Tibial artery (tissue), 4 donors: ENCODE results near the gene MED9.
A peak's percentile ranks its signal among the peaks of the same experiment; 100 is the strongest.

ENCODE experiments used
- DNase-seq, 2 donors: peaks; one replicate each; pipeline ENCODE4 v3.0.0-alpha.2; 2019
- H3K27ac ChIP-seq, 2 donors: fragments of 200-600 bp; sonication (generic) in 1 of 2; 1 replicate in 1 of 2; 2 replicates in 1 of 2; pipeline ENCODE4 v1.5.1; 2018 to 2019; ENCODE audit warnings: mild to moderate bottlenecking in 1 of 2
- H3K27me3 ChIP-seq, 2 donors: fragments of 200-600 bp; sonication (generic) in 1 of 2; one replicate each; pipeline versions ENCODE4 v1.5.1 to v1.6.0; 2016 to 2019
- H3K36me3 ChIP-seq, 3 donors: fragments of 200-600 bp; sonication (generic) in 2 of 3; one replicate each; pipeline ENCODE4 v1.5.1; 2016 to 2019; ENCODE audit warnings: mild to moderate bottlenecking in 2 of 3
- H3K4me1 ChIP-seq, 4 donors: fragments of 200-600 bp; sonication (generic) in 2 of 4; 1 replicate in 3 of 4; 2 replicates in 1 of 4; pipeline ENCODE4 v1.5.1; 2016 to 2019
- H3K4me3 ChIP-seq, 2 donors: fragments of 200-600 bp; sonication (generic) in 1 of 2; 1 replicate in 1 of 2; 2 replicates in 1 of 2; pipeline ENCODE4 v1.5.1; 2018 to 2019; ENCODE audit warnings: mild to moderate bottlenecking in 2 of 2
- H3K9me3 ChIP-seq, 3 donors: fragments of 200-600 bp; sonication (generic) in 1 of 3; one replicate each; pipeline ENCODE4 v1.5.1; 2016 to 2019
- intact Hi-C: fragments of 100-400 bp; cut with DNase I; formaldehyde crosslinking; loops from one replicate; pipeline ENCODE4 v1.15.0; 2023; ENCODE audit warnings: low total_unique reads
- TF ChIP-seq, protein P1 (sequence below), 2 experiments: fragments of 200-600 bp in 1 of 2; fragments of 450-650 bp in 1 of 2; IDR thresholded peaks; one replicate each; pipeline ENCODE4 v1.5.1; 2017 to 2019; ENCODE audit warnings: antibody characterized with exemption in 2 of 2, mild to moderate bottlenecking in 1 of 2, moderate library complexity in 1 of 2

Gene MED9

GRCh38 chr17:17538417-17539391 lies 61.9 kb downstream of the MED9 start:
- Histone ChIP-seq H3K9me3 (no peaks in the 10 kb centered on the region), H3K27me3 (no peaks in the 10 kb centered on the region), H3K36me3 (no peaks in the 10 kb centered on the region), H3K27ac (peak overlapping the region; percentile 3 to 55), H3K4me1 (peaks cover 0 to 61% (median 32%) of the 10 kb centered on the region in 4 donors), H3K4me3 (no peak overlapping the region)
- intact Hi-C loops = no loop called here
- no peak for DNase-seq
- TF ChIP-seq, protein P1, sequence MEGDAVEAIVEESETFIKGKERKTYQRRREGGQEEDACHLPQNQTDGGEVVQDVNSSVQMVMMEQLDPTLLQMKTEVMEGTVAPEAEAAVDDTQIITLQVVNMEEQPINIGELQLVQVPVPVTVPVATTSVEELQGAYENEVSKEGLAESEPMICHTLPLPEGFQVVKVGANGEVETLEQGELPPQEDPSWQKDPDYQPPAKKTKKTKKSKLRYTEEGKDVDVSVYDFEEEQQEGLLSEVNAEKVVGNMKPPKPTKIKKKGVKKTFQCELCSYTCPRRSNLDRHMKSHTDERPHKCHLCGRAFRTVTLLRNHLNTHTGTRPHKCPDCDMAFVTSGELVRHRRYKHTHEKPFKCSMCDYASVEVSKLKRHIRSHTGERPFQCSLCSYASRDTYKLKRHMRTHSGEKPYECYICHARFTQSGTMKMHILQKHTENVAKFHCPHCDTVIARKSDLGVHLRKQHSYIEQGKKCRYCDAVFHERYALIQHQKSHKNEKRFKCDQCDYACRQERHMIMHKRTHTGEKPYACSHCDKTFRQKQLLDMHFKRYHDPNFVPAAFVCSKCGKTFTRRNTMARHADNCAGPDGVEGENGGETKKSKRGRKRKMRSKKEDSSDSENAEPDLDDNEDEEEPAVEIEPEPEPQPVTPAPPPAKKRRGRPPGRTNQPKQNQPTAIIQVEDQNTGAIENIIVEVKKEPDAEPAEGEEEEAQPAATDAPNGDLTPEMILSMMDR (IDR thresholded peaks at IDR 0.05) = no peak

DNA sequence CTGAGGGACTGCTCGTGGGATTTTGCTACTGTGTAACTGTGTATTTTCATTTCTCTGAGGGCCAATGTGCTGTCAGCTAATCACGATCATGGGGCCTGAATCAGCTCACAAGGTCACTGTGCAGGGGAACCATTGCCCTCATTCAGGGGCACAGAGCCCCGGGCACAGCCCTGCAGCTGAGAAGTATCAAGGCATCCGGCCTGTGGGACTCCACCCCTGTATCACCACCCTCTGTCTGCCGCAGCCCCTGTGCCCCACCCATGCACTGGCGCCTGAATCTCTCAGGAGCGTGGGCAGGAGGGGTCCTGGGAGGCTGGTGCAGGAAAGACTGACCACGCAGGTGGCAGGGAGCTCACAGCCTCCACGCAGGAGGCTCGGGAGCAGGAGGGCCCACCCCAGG lies 62.8 kb downstream of the MED9 start:
- no peak for DNase-seq
- H3K27me3 ChIP-seq = no peaks in the 10 kb centered on the region
- intact Hi-C loops = no loop called here
- no peak overlapping the region for H3K4me3 ChIP-seq
- TF ChIP-seq, protein P1 (IDR thresholded peaks at IDR 0.05) = no peak
- H3K36me3 ChIP-seq = no peaks in the 10 kb centered on the region
- H3K4me1 ChIP-seq = peaks cover 0 to 65% (median 32%) of the 10 kb centered on the region in 4 donors
- H3K27ac ChIP-seq = peak overlapping the region in 1 of 2 donors; percentile 55
- H3K9me3 ChIP-seq = no peaks in the 10 kb centered on the region

DNA sequence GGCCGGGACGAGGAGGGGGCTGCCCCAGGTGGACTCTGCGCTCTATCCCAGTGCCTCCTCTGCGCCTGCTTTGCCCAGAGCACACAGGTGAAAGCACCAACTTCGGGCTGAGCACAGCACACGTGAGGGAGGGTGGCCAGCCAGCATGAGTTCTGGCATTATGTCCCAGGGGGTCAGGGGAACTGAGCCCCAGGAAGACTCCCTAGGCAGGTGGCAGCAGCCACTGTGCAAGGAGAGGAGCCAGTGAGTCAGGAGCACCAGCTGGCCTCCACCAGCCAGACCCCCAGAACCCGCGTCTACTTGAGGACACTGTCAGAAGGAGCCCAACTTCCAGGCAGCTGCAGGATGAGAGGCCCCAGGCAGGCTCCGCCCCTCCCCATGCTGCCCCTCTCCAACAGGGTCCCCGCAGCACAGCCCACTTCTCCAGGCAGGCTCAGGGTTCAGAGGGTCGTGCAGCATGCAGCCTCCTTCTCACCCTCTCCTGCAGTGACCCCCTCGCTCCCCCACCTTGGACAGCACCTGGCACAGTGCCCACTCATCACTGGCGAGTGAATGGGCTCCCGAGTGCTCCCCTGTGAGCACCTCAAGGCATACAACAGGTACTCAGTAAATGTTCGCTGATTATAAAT lies 63.6 kb downstream of the MED9 start:
- Histone ChIP-seq H3K27ac (no peak overlapping the region), H3K4me3 (no peak overlapping the region), H3K36me3 (no peaks in the 10 kb centered on the region), H3K27me3 (no peaks in the 10 kb centered on the region), H3K9me3 (no peaks in the 10 kb centered on the region), H3K4me1 (peaks cover 0 to 68% (median 35%) of the 10 kb centered on the region in 4 donors)
- no peak for DNase-seq
- intact Hi-C loops = no loop called here
- TF ChIP-seq, protein P1 (IDR thresholded peaks at IDR 0.05) = no peak

DNA sequence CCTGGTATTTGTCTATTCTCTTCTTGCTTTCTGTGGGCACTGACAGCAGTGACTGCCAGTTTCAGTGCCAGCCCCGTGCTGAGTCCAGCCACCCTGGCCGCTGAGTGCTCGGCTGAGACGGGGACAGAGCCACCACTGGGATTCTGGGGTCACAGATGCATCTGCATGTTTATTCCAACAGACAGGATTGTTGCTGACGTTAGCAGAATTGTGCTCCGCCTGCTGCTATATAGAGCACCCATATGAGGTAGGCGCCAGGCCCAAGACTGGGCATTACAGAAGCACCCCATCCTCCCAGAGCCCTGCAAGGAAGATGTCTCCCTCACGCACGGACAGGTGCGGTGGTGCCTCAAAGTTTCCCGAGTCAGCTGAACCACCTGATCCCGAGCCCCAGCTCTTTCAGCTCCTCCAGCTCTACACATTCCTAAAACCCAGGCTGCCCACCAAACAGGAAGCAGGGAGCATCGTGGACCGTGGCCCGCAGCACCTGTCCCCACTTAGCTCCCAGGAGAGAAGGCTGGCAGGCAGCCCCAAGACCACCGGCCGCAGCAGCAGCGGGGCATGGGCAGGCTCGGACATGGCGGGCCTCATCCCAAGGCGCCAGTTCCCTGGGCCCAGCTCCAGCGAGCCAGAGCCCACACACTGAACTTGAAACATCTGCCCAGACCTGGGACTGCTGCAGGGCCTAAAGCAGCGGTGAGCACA lies 64.3 kb downstream of the MED9 start:
- TF ChIP-seq, protein P1 (IDR thresholded peaks at IDR 0.05) = no peak
- Histone ChIP-seq H3K4me1 (peaks cover 0 to 68% (median 35%) of the 10 kb centered on the region in 4 donors), H3K27me3 (no peaks in the 10 kb centered on the region), H3K36me3 (no peaks in the 10 kb centered on the region), H3K9me3 (no peaks in the 10 kb centered on the region), H3K27ac (no peak overlapping the region), H3K4me3 (no peak overlapping the region)
- intact Hi-C loops = no loop called here
- no peak for DNase-seq

GRCh38 chr17:17541640-17542001 lies 64.8 kb downstream of the MED9 start:
- H3K4me1 ChIP-seq = peaks cover 0 to 64% (median 34%) of the 10 kb centered on the region in 4 donors

More at GRCh38 chr17:17541640-17542001, 64.8 kb downstream of the MED9 start:
- no peak overlapping the region for H3K27ac ChIP-seq
- TF ChIP-seq, protein P1 (IDR thresholded peaks at IDR 0.05) = no peak
- intact Hi-C loops = no loop called here
- H3K36me3 ChIP-seq = no peaks in the 10 kb centered on the region
- no peaks in the 10 kb centered on the region for H3K9me3 ChIP-seq
- DNase-seq = no peak
- H3K27me3 ChIP-seq = no peaks in the 10 kb centered on the region
- no peak overlapping the region for H3K4me3 ChIP-seq
